AG09319 (cell line): Measurements from ENCODE around the gene TGM4.

Experiments used
- DNase-seq: peaks from one replicate; pipeline ENCODE4 v3.0.0-alpha.2; 2010; ENCODE audit warnings: low read depth; ENCODE audit errors: extremely low read depth
- TF ChIP-seq, protein P1 (sequence below): IDR thresholded peaks from 2 replicates; pipeline ENCODE4 v1.5.1; 2011; ENCODE audit warnings: low read depth, mild to moderate bottlenecking, inconsistent platforms, low read length, moderate library complexity

Gene TGM4

DNA sequence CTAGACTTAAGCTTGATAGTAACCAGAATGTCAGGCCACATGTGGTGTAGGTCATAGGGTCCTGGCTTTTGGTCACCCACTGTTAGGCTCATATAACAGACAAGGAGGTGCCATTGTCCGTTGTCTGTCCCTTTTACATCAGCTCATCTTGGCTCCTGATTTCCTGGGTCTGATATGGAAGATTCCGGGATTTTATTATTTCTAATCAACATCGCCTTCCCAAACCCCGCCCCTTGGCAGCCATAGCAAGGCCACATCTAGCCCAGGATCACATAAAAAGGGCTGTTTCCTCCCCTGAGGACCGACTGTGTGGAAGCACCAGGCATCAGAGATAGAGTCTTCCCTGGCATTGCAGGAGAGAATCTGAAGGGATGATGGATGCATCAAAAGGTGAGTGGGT, at the start of gene TGM4:
TGM4 (plus strand) TSS at position 301 of the 400 bp plus-strand sequence; CDS start at position 372, 71 bp downstream.
- no peak for DNase-seq
- TF ChIP-seq, protein P1, sequence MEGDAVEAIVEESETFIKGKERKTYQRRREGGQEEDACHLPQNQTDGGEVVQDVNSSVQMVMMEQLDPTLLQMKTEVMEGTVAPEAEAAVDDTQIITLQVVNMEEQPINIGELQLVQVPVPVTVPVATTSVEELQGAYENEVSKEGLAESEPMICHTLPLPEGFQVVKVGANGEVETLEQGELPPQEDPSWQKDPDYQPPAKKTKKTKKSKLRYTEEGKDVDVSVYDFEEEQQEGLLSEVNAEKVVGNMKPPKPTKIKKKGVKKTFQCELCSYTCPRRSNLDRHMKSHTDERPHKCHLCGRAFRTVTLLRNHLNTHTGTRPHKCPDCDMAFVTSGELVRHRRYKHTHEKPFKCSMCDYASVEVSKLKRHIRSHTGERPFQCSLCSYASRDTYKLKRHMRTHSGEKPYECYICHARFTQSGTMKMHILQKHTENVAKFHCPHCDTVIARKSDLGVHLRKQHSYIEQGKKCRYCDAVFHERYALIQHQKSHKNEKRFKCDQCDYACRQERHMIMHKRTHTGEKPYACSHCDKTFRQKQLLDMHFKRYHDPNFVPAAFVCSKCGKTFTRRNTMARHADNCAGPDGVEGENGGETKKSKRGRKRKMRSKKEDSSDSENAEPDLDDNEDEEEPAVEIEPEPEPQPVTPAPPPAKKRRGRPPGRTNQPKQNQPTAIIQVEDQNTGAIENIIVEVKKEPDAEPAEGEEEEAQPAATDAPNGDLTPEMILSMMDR, result no peak

DNA sequence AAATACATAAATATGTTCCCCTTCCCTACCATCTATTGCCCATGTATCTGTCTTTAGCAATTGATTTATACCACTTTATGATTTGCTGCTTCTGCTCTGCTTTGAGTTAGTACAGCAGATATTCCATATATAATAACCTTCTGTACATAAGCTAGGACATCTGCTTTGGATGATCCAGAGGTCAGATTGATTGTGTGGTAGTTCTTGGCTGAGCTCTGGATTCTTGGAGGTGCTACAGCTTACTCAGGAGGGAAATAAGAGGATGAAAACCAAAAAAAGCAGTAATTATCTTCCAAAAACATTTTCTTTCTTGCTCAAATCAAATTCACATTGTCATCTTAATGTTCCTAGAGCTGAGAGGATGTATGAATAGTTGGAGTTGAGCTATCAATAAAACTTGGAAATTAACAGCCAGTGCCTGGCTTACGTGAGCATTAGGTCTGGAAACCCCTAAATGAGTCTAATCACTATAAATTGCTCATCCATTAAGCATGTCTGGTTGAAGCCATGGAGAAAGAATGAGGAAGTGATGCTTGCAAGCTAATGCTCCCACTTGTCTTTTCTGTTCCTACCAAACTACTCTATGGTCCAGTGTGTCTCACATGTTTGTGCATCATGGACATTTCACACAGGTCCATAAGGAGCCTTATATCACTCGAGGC, 49.0 kb upstream of the TGM4 start:
- TF ChIP-seq, protein P1, result no peak
- no peak for DNase-seq

DNA sequence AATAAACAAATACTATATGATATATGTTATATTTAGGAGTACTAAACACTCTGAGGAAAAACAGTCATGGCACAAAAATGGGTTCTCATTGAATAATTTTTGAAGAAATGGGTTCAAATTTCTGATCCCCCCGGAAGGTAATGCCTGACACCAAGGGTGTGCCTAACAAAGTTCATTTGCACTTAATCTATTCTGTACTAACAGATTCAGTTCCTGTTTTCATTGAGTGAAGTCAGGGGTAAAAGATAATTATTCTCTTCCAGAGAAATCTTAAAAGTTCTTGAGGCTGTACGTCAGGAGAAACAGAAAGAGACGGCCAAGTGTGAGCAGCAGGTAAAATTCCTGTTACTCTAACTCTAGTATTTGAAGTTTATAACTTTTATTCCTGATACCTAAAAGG, 47.2 kb upstream of the TGM4 start:
- DNase-seq, result no peak
- TF ChIP-seq, protein P1, result no peak

DNA sequence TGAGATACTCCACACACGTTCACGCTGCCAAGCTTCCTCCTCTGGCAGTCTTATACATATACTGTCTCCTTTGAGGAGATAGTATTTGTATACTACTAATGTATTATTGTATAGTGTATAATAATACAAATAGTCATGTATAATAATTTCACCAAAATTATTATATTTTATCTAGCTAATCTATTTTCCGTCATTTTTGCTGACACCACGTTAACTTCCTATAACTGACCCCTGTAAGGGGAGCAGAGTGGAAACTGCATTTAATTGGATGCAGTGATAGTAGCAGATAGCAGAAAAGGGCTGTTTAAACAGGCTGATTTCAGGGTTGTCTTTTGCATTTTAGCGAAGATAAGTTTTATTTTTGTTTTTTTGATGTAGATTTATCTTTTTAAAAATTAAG, 43.2 kb upstream of the TGM4 start:
- TF ChIP-seq, protein P1, result no peak
- no peak for DNase-seq

DNA sequence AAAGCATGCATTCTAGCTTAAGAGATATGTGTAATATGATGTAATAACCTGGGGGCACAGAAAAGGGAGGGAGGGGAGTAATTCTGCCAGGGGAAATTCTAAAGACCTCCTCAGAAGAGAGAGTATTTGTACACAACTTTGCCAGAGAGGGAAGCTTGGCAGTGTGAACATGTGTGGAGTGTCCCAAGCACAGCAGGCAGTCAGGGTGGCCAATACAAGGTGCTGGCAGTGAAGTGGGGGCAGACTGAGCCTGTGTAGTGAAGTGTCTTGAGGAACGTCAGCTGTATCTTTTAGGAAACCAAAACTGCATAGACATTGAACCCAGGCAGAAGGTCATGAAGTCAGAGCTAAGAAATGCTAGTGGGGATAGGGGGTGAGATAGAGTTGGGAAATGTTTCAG, 42.4 kb upstream of the TGM4 start:
- TF ChIP-seq, protein P1, result no peak
- no peak for DNase-seq

DNA sequence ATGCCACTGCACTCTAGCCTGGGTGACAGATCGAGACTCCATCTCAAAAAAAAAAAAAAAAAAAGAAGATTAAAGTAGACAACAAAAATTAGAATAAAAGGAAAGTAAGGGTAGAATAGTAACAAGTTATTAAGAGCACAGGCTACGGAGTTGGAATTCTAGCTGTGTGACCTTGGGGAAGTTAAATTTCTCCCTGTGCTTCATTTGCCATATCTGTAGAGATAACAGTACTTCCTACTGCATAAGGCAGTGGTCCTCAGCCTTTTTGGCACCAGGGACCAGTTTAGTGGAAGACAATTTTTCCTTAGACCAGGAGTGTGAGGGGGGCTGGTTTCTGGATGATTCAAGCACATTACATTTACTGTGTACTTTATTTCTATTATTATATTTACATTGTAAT, 41.4 kb upstream of the TGM4 start:
- TF ChIP-seq, protein P1, result no peak
- no peak for DNase-seq

DNA sequence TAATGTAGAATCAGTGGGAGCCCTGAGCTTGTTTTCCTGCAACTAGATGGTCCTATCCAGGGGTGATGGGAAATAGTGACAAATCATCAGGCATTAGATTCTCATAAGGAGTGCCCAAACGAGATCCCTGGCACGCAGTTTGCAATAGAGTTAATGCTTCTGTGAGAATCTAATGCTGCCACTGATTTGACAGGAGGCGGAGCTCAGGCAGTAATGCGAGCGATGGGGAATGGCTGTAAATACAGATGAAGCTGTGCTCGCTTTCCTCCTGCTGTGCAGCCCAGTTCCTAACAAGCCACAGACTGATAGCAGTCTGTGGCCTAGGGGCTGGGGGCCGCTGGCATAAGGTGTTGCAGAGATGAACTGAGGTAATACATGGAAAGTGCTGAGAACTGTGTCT, 41.0 kb upstream of the TGM4 start:
- DNase-seq, result no peak
- TF ChIP-seq, protein P1, result no peak
